Sigmoid colon (tissue), 4 donors: Measurements from ENCODE around the gene CSNK1E.

Experiments
- CTCF ChIP-seq, 4 experiments: fragments of 450-650 bp in 3 of 4; fragments of 200-600 bp in 1 of 4; IDR thresholded peaks; one replicate each; pipeline ENCODE4 v1.5.1; 2016 to 2019; ENCODE audit warnings: antibody characterized with exemption in 4 of 4, mild to moderate bottlenecking in 3 of 4, moderate library complexity in 2 of 4
- EP300 ChIP-seq, 4 donors: sonication (generic); formaldehyde crosslinking; IDR thresholded peaks; one replicate each; pipeline ENCODE4 v1.6.1; 2017; ENCODE audit warnings: antibody characterized with exemption in 4 of 4
- POLR2A ChIP-seq, 2 donors: fragments of 450-650 bp; IDR thresholded peaks; one replicate each; pipeline ENCODE4 v1.6.1; 2016; ENCODE audit warnings: antibody characterized with exemption in 2 of 2, mild to moderate bottlenecking in 2 of 2, moderate library complexity in 2 of 2
- POLR2AphosphoS5 ChIP-seq, 4 donors: sonication (generic); formaldehyde crosslinking; IDR thresholded peaks; one replicate each; pipeline ENCODE4 v1.6.1; 2017; ENCODE audit warnings: antibody characterized with exemption in 4 of 4

- no peak for TF ChIP-seq POLR2AphosphoS5 (IDR thresholded peaks at IDR 0.05)
- no peak for TF ChIP-seq CTCF (IDR thresholded peaks at IDR 0.05)
- no peak for TF ChIP-seq EP300 (IDR thresholded peaks at IDR 0.05)
- TF ChIP-seq POLR2A (IDR thresholded peaks at IDR 0.05) = no peak
Measured at GRCh38 chr22:38296372-38296771, 20.9 kb downstream of the CSNK1E start.
